Measurements from ENCODE around the gene GPRIN1. TPM values are rescaled to one million over a fixed set of nuclear protein-coding genes. Genes with fewer than 3 reads are reported as not detected.

Gene GPRIN1
- total and polyA plus RNA-seq, 2 donors (not counting 1 experiment from before 2014, with no cell fraction given): 0.72 to 2.1 TPM

DNA sequence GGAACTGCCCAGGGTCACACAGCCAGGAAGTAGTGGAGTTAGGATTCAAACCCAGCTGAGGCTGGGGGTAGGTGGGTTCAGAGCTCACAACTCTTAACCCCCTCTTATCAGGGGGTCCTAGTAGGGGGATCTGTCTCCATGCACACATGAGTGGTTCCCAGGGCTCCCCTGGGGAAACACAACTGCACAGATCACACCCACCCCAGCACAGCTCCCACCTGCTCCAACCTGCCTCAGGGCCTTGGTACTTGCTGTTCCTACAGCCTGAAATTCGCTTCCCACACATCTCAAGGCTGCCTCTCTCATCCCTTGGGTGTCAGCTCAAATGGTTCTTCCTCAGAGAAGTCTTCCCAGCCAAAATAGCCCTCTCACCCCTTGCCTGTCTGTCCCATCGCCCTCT lies 15.6 kb upstream of the GPRIN1 start:
- H3K9ac ChIP-seq (ENCODE audit: low read length): no peak overlapping the region
- intact Hi-C loops (cut with micrococcal nuclease): no loop called here
- H3K27ac Mint-ChIP-seq: no peak overlapping the region
- TF ChIP-seq EZH2 (IDR thresholded peaks at IDR 0.05; ENCODE audit: borderline replicate concordance, insufficient read depth, low read depth, low read length, poor library complexity, severe bottlenecking): no peak
- TF ChIP-seq, protein P1, sequence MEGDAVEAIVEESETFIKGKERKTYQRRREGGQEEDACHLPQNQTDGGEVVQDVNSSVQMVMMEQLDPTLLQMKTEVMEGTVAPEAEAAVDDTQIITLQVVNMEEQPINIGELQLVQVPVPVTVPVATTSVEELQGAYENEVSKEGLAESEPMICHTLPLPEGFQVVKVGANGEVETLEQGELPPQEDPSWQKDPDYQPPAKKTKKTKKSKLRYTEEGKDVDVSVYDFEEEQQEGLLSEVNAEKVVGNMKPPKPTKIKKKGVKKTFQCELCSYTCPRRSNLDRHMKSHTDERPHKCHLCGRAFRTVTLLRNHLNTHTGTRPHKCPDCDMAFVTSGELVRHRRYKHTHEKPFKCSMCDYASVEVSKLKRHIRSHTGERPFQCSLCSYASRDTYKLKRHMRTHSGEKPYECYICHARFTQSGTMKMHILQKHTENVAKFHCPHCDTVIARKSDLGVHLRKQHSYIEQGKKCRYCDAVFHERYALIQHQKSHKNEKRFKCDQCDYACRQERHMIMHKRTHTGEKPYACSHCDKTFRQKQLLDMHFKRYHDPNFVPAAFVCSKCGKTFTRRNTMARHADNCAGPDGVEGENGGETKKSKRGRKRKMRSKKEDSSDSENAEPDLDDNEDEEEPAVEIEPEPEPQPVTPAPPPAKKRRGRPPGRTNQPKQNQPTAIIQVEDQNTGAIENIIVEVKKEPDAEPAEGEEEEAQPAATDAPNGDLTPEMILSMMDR (IDR thresholded peaks at IDR 0.05): no peak
- no peak overlapping the region for H3K4me2 ChIP-seq (replicated peaks; ENCODE audit: low read depth, low read length, poor library complexity, severe bottlenecking)
- H3K4me1 Mint-ChIP-seq: peaks cover 34% of the 10 kb centered on the region
- DNase-seq (no peak), ATAC-seq (ENCODE audit: low read depth) (no peak)
- peaks cover 30 to 32% of the 10 kb centered on the region in 2 donors for H3K4me1 ChIP-seq (ENCODE audit: control insufficient read depth in 2 of 2, insufficient read depth in 2 of 2, low read length in 2 of 2)
- no peaks in the 10 kb centered on the region for H3K9me3 Mint-ChIP-seq (ENCODE audit: insufficient read depth)
- peaks cover 0 to 19% (median 0%) of the 10 kb centered on the region in 3 donors for H3K9me3 ChIP-seq (ENCODE audit: control extremely low read depth in 1 of 3, control insufficient read depth in 2 of 3, insufficient read depth in 1 of 3, low read length in 2 of 3)
- H2AFZ ChIP-seq (ENCODE audit: insufficient read depth, low read depth, low read length, poor library complexity, severe bottlenecking): no peak overlapping the region
- CTCF ChIA-PET: no interaction called here
- peaks cover 0 to 50% (median 29%) of the 10 kb centered on the region in 4 experiments for H3K27me3 ChIP-seq (replicated peaks in 1 of 4; ENCODE audit: control extremely low read depth in 1 of 4, control insufficient read depth in 3 of 4, insufficient read depth in 4 of 4, low read length in 3 of 4)
- WGBS (ENCODE audit: insufficient coverage): 86% methylated on average over 2 of the region's 2 CpGs
- H3K4me3 Mint-ChIP-seq: no peak overlapping the region
- peaks cover 47% of the 10 kb centered on the region for H3K27me3 Mint-ChIP-seq
- POLR2A ChIA-PET: interaction anchor here (0.7 to 0.8 kb wide), 2 partner anchors 56 to 458 kb away, joined by 3 read pairs; no protein-coding TSS in a partner anchor
- H3K4me3 ChIP-seq (ENCODE audit: control extremely low read depth in 1 of 5, extremely low read depth in 1 of 5, insufficient read depth in 1 of 5, low read depth in 2 of 5, low read length in 4 of 5): no peak overlapping the region
- no peak overlapping the region for H3K27ac ChIP-seq (ENCODE audit: low read length in 2 of 2)
- H3K79me2 ChIP-seq (ENCODE audit: control insufficient read depth, insufficient read depth, low read length): no peaks in the 10 kb centered on the region
- H4K20me1 ChIP-seq (ENCODE audit: control insufficient read depth, insufficient read depth, low read length, poor library complexity, severe bottlenecking): no peaks in the 10 kb centered on the region
- no peaks in the 10 kb centered on the region for H3K36me3 ChIP-seq (replicated peaks in 1 of 2; ENCODE audit: control extremely low read depth in 1 of 2, control insufficient read depth in 1 of 2, extremely low read depth in 1 of 2, insufficient read depth in 2 of 2, low read length in 1 of 2)

DNA sequence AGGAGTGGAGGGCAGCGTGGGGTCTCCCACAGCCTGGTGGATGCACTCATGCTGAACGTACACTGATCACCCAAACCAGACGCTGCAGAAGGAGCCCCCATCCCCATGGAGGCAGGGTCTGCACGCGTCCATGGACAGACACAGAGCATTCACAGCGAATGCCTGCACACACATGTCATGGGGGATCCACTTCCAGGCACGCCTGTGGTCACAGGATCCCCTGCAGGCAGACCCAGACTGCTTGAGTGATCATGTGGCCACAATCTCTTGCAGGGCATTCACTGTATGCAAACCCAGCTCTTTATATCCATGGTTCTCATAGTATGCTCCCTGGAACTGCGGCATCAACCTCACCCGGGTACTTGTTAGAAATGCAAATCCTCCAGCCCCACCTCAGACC lies 15.0 kb upstream of the GPRIN1 start:
- H2AFZ ChIP-seq (ENCODE audit: insufficient read depth, low read depth, low read length, poor library complexity, severe bottlenecking): no peak overlapping the region
- ChIA-PET CTCF (no interaction called here), POLR2A (interaction anchor here (0.8 kb wide), 1 partner anchor 57 kb away, joined by 3 read pairs; no protein-coding TSS in a partner anchor)
- H3K79me2 ChIP-seq (ENCODE audit: control insufficient read depth, insufficient read depth, low read length): no peaks in the 10 kb centered on the region
- peaks cover 0 to 23% (median 0%) of the 10 kb centered on the region in 3 donors for H3K9me3 ChIP-seq (ENCODE audit: control extremely low read depth in 1 of 3, control insufficient read depth in 2 of 3, insufficient read depth in 1 of 3, low read length in 2 of 3)
- H3K27ac ChIP-seq (ENCODE audit: low read length in 2 of 2): no peak overlapping the region
- peaks cover 33 to 35% of the 10 kb centered on the region in 2 donors for H3K4me1 ChIP-seq (ENCODE audit: control insufficient read depth in 2 of 2, insufficient read depth in 2 of 2, low read length in 2 of 2)
- ATAC-seq (ENCODE audit: low read depth) (no peak), DNase-seq (no peak)
- TF ChIP-seq, protein P1 (IDR thresholded peaks at IDR 0.05): no peak
- no peak for TF ChIP-seq EZH2 (IDR thresholded peaks at IDR 0.05; ENCODE audit: borderline replicate concordance, insufficient read depth, low read depth, low read length, poor library complexity, severe bottlenecking)
- Mint-ChIP-seq H3K9me3 (ENCODE audit: insufficient read depth) (no peaks in the 10 kb centered on the region), H3K27me3 (peaks cover 50% of the 10 kb centered on the region), H3K4me3 (no peak overlapping the region), H3K27ac (no peak overlapping the region), H3K4me1 (peaks cover 36% of the 10 kb centered on the region)
- no peak overlapping the region for H3K4me2 ChIP-seq (replicated peaks; ENCODE audit: low read depth, low read length, poor library complexity, severe bottlenecking)
- H3K9ac ChIP-seq (ENCODE audit: low read length): no peak overlapping the region
- H3K27me3 ChIP-seq (replicated peaks in 1 of 4; ENCODE audit: control extremely low read depth in 1 of 4, control insufficient read depth in 3 of 4, insufficient read depth in 4 of 4, low read length in 3 of 4): peaks cover 0 to 54% (median 31%) of the 10 kb centered on the region in 4 experiments
- H3K4me3 ChIP-seq (ENCODE audit: control extremely low read depth in 1 of 5, extremely low read depth in 1 of 5, insufficient read depth in 1 of 5, low read depth in 2 of 5, low read length in 4 of 5): no peak overlapping the region
- intact Hi-C loops (cut with micrococcal nuclease): no loop called here
- no peaks in the 10 kb centered on the region for H3K36me3 ChIP-seq (replicated peaks in 1 of 2; ENCODE audit: control extremely low read depth in 1 of 2, control insufficient read depth in 1 of 2, extremely low read depth in 1 of 2, insufficient read depth in 2 of 2, low read length in 1 of 2)
- 73% methylated on average over 9 of the region's 9 CpGs for WGBS (ENCODE audit: insufficient coverage)
- H4K20me1 ChIP-seq (ENCODE audit: control insufficient read depth, insufficient read depth, low read length, poor library complexity, severe bottlenecking): no peaks in the 10 kb centered on the region

Data from B cell (primary cell).